OCI-LY1 (cell line): ENCODE results near the gene KIAA1191.
A peak's percentile ranks its signal among the peaks of the same experiment; 100 is the strongest.

ENCODE experiments used
- H2AFZ ChIP-seq: fragments of 200-600 bp; sonication (generic), shearing (Covaris generic); 2 replicates; pipeline ENCODE4 v1.6.0; 2014; ENCODE audit warnings: antibody characterized with exemption, mild to moderate bottlenecking, low read length
- H3F3A ChIP-seq: fragments of 200-600 bp; sonication (generic), shearing (Covaris generic); 2 replicates; pipeline ENCODE4 v1.6.0; 2014; ENCODE audit warnings: mild to moderate bottlenecking, antibody characterized with exemption, low read length, moderate library complexity; ENCODE audit not compliant: insufficient read depth
- H3K27ac ChIP-seq: fragments of 200-600 bp; sonication (generic); 2 replicates; pipeline ENCODE4 v1.5.1; 2014; ENCODE audit warnings: low read length, mixed run types, mild to moderate bottlenecking, low read depth; ENCODE audit not compliant: poor library complexity, severe bottlenecking
- H3K27me3 ChIP-seq: fragments of 200-600 bp; sonication (generic); 2 replicates; pipeline ENCODE4 v1.6.0; 2014; ENCODE audit warnings: antibody characterized with exemption, mild to moderate bottlenecking, low read length, moderate library complexity; ENCODE audit not compliant: insufficient read depth
- H3K36me3 ChIP-seq: fragments of 200-600 bp; sonication (generic); 2 replicates; pipeline ENCODE4 v1.6.1; 2014; ENCODE audit warnings: mild to moderate bottlenecking, antibody characterized with exemption, low read length, moderate library complexity, mixed read lengths; ENCODE audit not compliant: insufficient read depth
- H3K4me1 ChIP-seq: fragments of 200-600 bp; sonication (generic); 2 replicates; pipeline ENCODE4 v1.5.1; 2014; ENCODE audit warnings: mild to moderate bottlenecking, low read length, moderate library complexity; ENCODE audit not compliant: insufficient read depth, severe bottlenecking
- H3K4me2 ChIP-seq: fragments of 200-600 bp; sonication (generic), shearing (Covaris generic); 2 replicates; pipeline ENCODE4 v1.6.1; 2014; ENCODE audit warnings: low read length
- H3K4me3 ChIP-seq: fragments of 200-600 bp; sonication (generic); 2 replicates; pipeline ENCODE4 v1.5.1; 2014; ENCODE audit warnings: low read length, low read depth, mild to moderate bottlenecking, mixed read lengths; ENCODE audit not compliant: poor library complexity, severe bottlenecking
- H3K79me2 ChIP-seq: fragments of 200-600 bp; shearing (Covaris generic); 2 replicates; pipeline ENCODE4 v1.6.1; 2016; ENCODE audit warnings: mixed run types, low read length, mixed read lengths; ENCODE audit not compliant: insufficient read depth
- H3K9ac ChIP-seq: fragments of 200-600 bp; sonication (generic), shearing (Covaris generic); 2 replicates; pipeline ENCODE4 v1.6.1; 2014; ENCODE audit warnings: mild to moderate bottlenecking, low read length, mixed read lengths
- H3K9me2 ChIP-seq: fragments of 200-600 bp; sonication (generic), shearing (Covaris generic); 2 replicates; pipeline ENCODE4 v1.6.1; 2014; ENCODE audit warnings: low read depth, mild to moderate bottlenecking, low read length, mixed read lengths
- H3K9me3 ChIP-seq: fragments of 200-600 bp; shearing (Covaris generic); 2 replicates; pipeline ENCODE4 v1.6.1; 2014; ENCODE audit warnings: low read length, mixed read lengths
- H4K20me1 ChIP-seq: fragments of 200-600 bp; sonication (generic), shearing (Covaris generic); 2 replicates; pipeline ENCODE4 v1.6.0; 2016; ENCODE audit warnings: mild to moderate bottlenecking, low read length; ENCODE audit not compliant: insufficient read depth
- CTCF ChIP-seq: fragments of 200-600 bp; sonication (generic), shearing (Covaris generic); IDR thresholded peaks from 2 replicates; pipeline ENCODE4 v1.5.1; 2017; ENCODE audit warnings: mild to moderate bottlenecking, antibody characterized with exemption, low read length, moderate library complexity, mixed read lengths
- EZH2 ChIP-seq: fragments of 200-600 bp; sonication (generic), shearing (Covaris generic); IDR thresholded peaks from 2 replicates; pipeline ENCODE4 v1.8.0; 2017; ENCODE audit warnings: borderline replicate concordance, mixed run types, mild to moderate bottlenecking, antibody characterized with exemption, low read length, moderate library complexity, mixed read lengths

The KIAA1191 gene

GRCh38 chr5:176366232-176366894, 4.8 kb upstream of the KIAA1191 start:
- H3K36me3 ChIP-seq, result no peaks in the 10 kb centered on the region
- TF ChIP-seq EZH2, result no peak
- no peak for TF ChIP-seq CTCF
- H3K27ac ChIP-seq, result no peak overlapping the region
- H2AFZ ChIP-seq, result no peak overlapping the region
- H3K27me3 ChIP-seq, result no peaks in the 10 kb centered on the region
- peaks cover 15% of the 10 kb centered on the region for H3K4me1 ChIP-seq
- peak overlapping the region; percentile 90 for H3K4me2 ChIP-seq
- H3K4me3 ChIP-seq, result peak overlapping the region; percentile 63
- no peak overlapping the region; the same call in 1 of the 2 replicates for H3K9ac ChIP-seq
- no peaks in the 10 kb centered on the region for H4K20me1 ChIP-seq
- no peaks in the 10 kb centered on the region for H3K9me2 ChIP-seq
- H3K9me3 ChIP-seq, result no peaks in the 10 kb centered on the region
- H3K79me2 ChIP-seq, result no peaks in the 10 kb centered on the region
- no peaks in the 10 kb centered on the region for H3F3A ChIP-seq

GRCh38 chr5:176365351-176366231, 4.0 kb upstream of the KIAA1191 start, which contains the start of gene ARL10:
ARL10 (plus strand) TSS chr5:176365487; CDS start chr5:176365564, 77 bp downstream.
- H3K4me3 ChIP-seq, result peak within 1 kb of the TSS; percentile 63

More at GRCh38 chr5:176365351-176366231, 4.0 kb upstream of the KIAA1191 start, which contains the start of gene ARL10:
- H3K79me2 ChIP-seq, result peaks cover 7% of the 10 kb centered on the region; the same call in 1 of the 2 replicates
- H3F3A ChIP-seq, result no peaks in the 10 kb centered on the region
- H3K27me3 ChIP-seq, result no peaks in the 10 kb centered on the region
- H3K4me1 ChIP-seq, result peaks cover 15% of the 10 kb centered on the region
- TF ChIP-seq CTCF (no peak), EZH2 (no peak)
- no peaks in the 10 kb centered on the region for H3K9me2 ChIP-seq
- H4K20me1 ChIP-seq, result no peaks in the 10 kb centered on the region
- H3K36me3 ChIP-seq, result no peaks in the 10 kb centered on the region
- H3K27ac ChIP-seq, result no peak within 1 kb of the TSS
- peak within 1 kb of the TSS; percentile 89; the same call in 1 of the 2 replicates for H2AFZ ChIP-seq
- H3K9ac ChIP-seq, result peak within 1 kb of the TSS; percentile 68
- H3K4me2 ChIP-seq, result peak within 1 kb of the TSS; percentile 90
- H3K9me3 ChIP-seq, result no peaks in the 10 kb centered on the region
